Measurements from ENCODE around the gene RBM39. TPM values are rescaled to one million over a fixed set of nuclear protein-coding genes. Genes with fewer than 3 reads are reported as not detected.

Gene RBM39
- total and polyA plus RNA-seq, 2 of the 13 experiments (the other 11 are each of a cell fraction or from before 2014, with no cell fraction given): 788 to 920 TPM

GRCh38 chr20:35697696-35698297, 44.3 kb downstream of the RBM39 start (continued):
- no peak for TF ChIP-seq SRSF1 (optimal IDR thresholded peaks at IDR 0.05; ENCODE audit: low read depth, low read length)
- TF ChIP-seq MBNL3 (CRISPR knock-in tag; conservative IDR thresholded peaks at IDR 0.05): no peak
- TF ChIP-seq TEAD3 (CRISPR knock-in tag; optimal IDR thresholded peaks at IDR 0.05; ENCODE audit: borderline replicate concordance): no peak
- TF ChIP-seq CBX1 (IDR thresholded peaks at IDR 0.05; ENCODE audit: low read depth): no peak
- no peak for TF ChIP-seq ZC3H13 (CRISPR knock-in tag; IDR thresholded peaks at IDR 0.05)
- TF ChIP-seq HOXA3 (CRISPR knock-in tag; IDR thresholded peaks at IDR 0.05): no peak
- TF ChIP-seq ZNF788 (CRISPR knock-in tag; IDR thresholded peaks at IDR 0.05; ENCODE audit: borderline replicate concordance): peak; percentile 72; the same call in 1 of the 2 replicates
- no peak for TF ChIP-seq THAP9 (CRISPR knock-in tag; IDR thresholded peaks at IDR 0.05; ENCODE audit: borderline replicate concordance)
- TF ChIP-seq ZZZ3 (CRISPR knock-in tag; IDR thresholded peaks at IDR 0.05; ENCODE audit: borderline replicate concordance): no peak
- no peak for TF ChIP-seq SRSF9 (IDR thresholded peaks at IDR 0.05; ENCODE audit: borderline replicate concordance, insufficient read depth, low read depth, low read length, poor library complexity, severe bottlenecking)
- TF ChIP-seq ZNF639 (CRISPR knock-in tag; conservative IDR thresholded peaks at IDR 0.05): no peak
- TF ChIP-seq FOXC1 (CRISPR knock-in tag; IDR thresholded peaks at IDR 0.05; ENCODE audit: borderline replicate concordance): 0 out of 2 replicates have a peak, but pooled peaks have one; percentile 22
- no peak for TF ChIP-seq NCOA5 (CRISPR knock-in tag; IDR thresholded peaks at IDR 0.05)
- TF ChIP-seq ZNF619 (CRISPR knock-in tag; IDR thresholded peaks at IDR 0.05): no peak
- TF ChIP-seq PAF1 (CRISPR knock-in tag; IDR thresholded peaks at IDR 0.05): no peak
- TF ChIP-seq FOXP1 (IDR thresholded peaks at IDR 0.05): no peak
- TF ChIP-seq FOXP1 (CRISPR knock-in tag; IDR thresholded peaks at IDR 0.05): no peak
- no peak; the same call in 1 of the 2 replicates for TF ChIP-seq ZNF331 (CRISPR knock-in tag; IDR thresholded peaks at IDR 0.05)
- 0 out of 2 replicates have a peak, but pooled peaks have one; percentile 29 for TF ChIP-seq NRL (CRISPR knock-in tag; IDR thresholded peaks at IDR 0.05; ENCODE audit: borderline replicate concordance)
- TF ChIP-seq IKZF1 (IDR thresholded peaks at IDR 0.05): no peak
- no peak for TF ChIP-seq KAT2B (IDR thresholded peaks at IDR 0.05; ENCODE audit: borderline replicate concordance, low read depth, low read length)
- no peak for TF ChIP-seq ZNF589 (CRISPR knock-in tag; conservative IDR thresholded peaks at IDR 0.05)
- TF ChIP-seq, protein P1, sequence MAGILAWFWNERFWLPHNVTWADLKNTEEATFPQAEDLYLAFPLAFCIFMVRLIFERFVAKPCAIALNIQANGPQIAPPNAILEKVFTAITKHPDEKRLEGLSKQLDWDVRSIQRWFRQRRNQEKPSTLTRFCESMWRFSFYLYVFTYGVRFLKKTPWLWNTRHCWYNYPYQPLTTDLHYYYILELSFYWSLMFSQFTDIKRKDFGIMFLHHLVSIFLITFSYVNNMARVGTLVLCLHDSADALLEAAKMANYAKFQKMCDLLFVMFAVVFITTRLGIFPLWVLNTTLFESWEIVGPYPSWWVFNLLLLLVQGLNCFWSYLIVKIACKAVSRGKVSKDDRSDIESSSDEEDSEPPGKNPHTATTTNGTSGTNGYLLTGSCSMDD (CRISPR knock-in tag; IDR thresholded peaks at IDR 0.05): no peak
- TF ChIP-seq ZNF12 (CRISPR knock-in tag; IDR thresholded peaks at IDR 0.05): no peak
- no peak for TF ChIP-seq KLF15 (CRISPR knock-in tag; IDR thresholded peaks at IDR 0.05; ENCODE audit: borderline replicate concordance)
- TF ChIP-seq ZNF431 (CRISPR knock-in tag; IDR thresholded peaks at IDR 0.05; ENCODE audit: borderline replicate concordance, low read depth): no peak; the same call in 1 of the 2 replicates
- TF ChIP-seq ZNF781 (CRISPR knock-in tag; IDR thresholded peaks at IDR 0.05; ENCODE audit: borderline replicate concordance, not compliant biosample characterization): no peak
- TF ChIP-seq FOXK1 (CRISPR knock-in tag; IDR thresholded peaks at IDR 0.05; ENCODE audit: borderline replicate concordance, low read depth): no peak
